Astrocyte (in vitro differentiated cells and primary cell): ENCODE measurements around the gene IGSF6.

Experiments used
- EZH2 ChIP-seq: IDR thresholded peaks from 2 replicates; pipeline ENCODE4 v1.6.1; 2012; ENCODE audit warnings: mild to moderate bottlenecking, low read length, inconsistent platforms; ENCODE audit not compliant: insufficient read depth
- TF ChIP-seq, protein P1 (sequence below): IDR thresholded peaks from 2 replicates; pipeline ENCODE4 v1.5.1; 2011; ENCODE audit warnings: low read depth, mild to moderate bottlenecking, inconsistent platforms, low read length, moderate library complexity; ENCODE audit not compliant: insufficient read depth

DNA sequence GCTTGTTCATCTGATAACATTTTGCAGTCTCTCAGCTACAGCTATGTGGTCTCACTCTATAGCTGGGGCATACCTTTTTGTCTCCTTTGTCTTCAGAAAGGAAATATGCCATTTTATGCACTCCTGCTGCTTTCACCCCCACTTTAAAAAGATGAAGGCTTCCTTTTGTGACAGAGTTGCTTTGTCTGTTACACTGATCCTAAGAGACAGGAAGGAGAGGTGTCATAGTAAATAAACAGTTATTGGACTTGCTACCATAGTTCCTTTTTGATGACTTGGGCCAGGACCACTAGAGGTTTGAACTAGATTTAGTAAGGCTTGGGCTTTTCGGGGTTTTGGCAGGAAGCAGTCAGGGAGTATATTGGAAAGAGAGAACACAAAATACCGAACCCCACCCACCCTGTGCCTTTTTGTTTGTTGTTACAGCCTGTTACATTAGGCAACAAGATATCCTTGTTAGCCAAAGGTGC lies 54.8 kb downstream of the IGSF6 start:
- TF ChIP-seq, protein P1, sequence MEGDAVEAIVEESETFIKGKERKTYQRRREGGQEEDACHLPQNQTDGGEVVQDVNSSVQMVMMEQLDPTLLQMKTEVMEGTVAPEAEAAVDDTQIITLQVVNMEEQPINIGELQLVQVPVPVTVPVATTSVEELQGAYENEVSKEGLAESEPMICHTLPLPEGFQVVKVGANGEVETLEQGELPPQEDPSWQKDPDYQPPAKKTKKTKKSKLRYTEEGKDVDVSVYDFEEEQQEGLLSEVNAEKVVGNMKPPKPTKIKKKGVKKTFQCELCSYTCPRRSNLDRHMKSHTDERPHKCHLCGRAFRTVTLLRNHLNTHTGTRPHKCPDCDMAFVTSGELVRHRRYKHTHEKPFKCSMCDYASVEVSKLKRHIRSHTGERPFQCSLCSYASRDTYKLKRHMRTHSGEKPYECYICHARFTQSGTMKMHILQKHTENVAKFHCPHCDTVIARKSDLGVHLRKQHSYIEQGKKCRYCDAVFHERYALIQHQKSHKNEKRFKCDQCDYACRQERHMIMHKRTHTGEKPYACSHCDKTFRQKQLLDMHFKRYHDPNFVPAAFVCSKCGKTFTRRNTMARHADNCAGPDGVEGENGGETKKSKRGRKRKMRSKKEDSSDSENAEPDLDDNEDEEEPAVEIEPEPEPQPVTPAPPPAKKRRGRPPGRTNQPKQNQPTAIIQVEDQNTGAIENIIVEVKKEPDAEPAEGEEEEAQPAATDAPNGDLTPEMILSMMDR, result no peak
- TF ChIP-seq EZH2, result no peak
